Activated CD8-positive, alpha-beta memory T cell treated with anti-CD3 and anti-CD28 coated beads for 4 hours (primary cell): ENCODE results near the gene IKZF4.
"Not testable (repeated sequence)": the region's sequence is repeated elsewhere in the genome, so short reads cannot be mapped to it uniquely, and the experiment has no call there.

Experiments used
- DNase-seq, 2 donors: peaks; one replicate each; pipeline ENCODE4 v3.0.0-alpha.2; 2020; ENCODE audit warnings: low read depth in 2 of 2

IKZF4 gene

DNA sequence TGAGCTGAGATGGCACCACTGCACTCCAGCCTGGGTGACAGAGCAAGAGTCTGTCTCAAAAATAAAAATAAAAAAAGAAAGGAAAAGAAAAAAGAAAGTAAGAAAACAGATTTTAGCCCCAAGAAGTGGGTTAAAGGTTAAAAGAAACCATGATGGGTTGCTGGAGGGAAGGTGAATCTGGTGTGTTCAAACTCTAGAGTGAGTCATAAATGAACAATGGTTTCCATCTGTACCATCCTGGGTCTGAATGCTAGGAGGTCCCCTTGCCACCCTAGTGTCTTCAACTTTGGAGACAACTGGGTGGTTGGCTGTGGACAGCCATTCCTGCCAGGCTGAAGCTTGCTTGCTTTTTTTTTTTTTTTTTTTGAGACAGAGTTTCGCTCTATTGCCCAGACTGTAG, 19.3 kb downstream of the IKZF4 start:
- no peak for DNase-seq

DNA sequence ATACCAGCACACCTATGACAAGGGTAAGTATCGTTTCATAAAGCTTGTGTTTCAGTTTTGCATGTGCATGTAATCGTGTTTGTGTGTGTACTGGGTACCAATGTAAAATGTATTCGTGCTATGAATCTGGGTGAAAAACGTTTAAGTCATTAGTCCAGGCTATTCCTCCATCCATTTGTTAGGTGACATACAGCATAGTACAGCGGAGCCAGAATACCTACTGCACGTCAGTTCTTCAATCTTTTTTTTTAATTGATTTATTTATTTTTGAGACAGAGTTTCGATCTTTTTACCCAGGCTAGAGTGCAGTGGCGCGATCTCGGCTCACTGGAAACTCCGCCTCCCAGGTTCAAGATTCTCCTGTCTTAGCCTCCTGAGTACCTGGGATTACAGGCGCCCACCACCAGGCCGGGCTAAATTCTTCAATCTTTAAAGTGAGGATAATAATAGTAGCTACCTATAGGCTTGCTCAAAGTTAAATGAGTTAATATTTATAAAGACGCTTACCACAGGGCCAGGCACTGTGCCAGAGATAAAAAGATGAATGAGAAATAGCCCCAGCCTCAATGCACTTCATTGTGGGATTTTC, 20.2 kb downstream of the IKZF4 start:
- no peak for DNase-seq

DNA sequence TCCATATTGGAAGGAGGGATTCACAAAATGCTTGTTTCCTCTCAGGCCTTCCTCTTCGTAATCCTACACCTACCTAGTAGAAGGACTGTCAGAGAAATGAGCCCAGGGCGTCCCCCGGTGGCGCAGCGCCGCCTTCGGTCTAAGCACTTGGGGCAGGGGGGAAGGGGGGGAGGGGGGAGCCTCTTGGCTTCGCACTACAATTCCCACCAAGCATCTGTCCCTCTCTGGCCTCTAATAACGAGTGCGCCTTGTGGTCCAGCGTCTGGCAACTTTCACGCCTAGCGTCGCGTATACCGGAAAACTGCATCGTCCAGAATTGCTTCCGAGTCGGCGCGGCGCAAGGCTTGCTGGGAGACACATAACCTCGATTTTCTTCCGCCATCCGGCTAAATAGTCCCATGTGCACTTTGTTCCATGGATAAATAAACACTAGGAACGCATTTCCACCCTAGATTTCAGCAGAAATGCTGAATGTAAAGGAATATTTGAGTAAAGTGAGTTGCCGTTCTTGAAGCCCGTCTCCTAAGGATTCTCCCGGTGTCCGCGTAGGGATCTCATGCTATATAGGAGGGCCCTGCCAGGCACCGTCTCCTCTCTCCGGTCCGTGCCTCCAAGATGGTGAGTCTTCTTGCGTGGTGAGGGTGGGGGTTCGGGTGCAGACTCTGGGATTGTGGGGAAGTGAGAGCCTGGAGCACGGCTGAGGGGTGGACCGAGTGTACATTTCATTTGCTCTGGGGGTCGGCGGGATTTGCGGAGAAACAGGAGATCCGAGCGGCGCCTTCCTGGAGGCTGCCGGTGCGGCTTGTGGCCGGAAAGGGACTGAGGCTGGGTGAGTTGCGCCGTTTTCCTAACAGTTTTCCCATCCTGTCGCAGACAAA, 20.9 kb downstream of the IKZF4 start, which contains the start of gene RPS26:
TSS of gene RPS26 (plus strand) at position 367 of the 878 bp plus-strand sequence. CDS start at position 616, 249 bp downstream.
- DNase-seq = peak; percentile 80 to 88

DNA sequence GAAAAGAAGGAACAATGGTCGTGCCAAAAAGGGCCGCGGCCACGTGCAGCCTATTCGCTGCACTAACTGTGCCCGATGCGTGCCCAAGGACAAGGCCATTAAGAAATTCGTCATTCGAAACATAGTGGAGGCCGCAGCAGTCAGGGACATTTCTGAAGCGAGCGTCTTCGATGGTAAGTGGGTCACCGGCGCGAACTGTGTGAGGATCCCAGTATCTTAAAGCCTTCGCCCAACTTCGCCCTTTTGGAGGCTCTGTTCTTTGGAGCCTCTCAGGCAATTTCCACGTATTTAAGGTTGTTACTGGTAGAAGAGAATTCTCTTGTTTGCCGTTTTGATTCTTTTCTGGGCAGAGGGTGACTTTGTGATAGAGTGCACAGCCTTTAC, 21.6 kb downstream of the IKZF4 start:
- DNase-seq = not testable (repeated sequence)

DNA sequence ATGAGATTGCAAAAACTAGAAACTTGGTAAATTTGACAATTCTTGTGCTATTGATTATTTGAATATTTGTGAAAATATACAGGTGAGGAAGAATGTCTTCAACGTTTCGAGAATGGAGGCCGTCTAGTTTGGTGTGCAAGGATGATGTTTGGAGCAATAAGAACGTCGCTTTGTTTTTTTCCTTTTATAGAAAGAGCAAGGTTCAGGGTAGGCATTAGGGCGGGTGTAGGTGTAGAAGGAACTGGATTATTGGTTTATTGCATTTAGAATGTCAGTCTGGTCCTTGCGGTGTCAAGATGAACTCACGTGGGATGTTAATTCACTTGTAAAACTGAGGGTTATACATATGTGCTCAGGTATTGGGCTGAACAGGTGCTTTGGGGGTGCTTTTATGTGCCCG, 22.0 kb downstream of the IKZF4 start:
- DNase-seq = no peak

DNA sequence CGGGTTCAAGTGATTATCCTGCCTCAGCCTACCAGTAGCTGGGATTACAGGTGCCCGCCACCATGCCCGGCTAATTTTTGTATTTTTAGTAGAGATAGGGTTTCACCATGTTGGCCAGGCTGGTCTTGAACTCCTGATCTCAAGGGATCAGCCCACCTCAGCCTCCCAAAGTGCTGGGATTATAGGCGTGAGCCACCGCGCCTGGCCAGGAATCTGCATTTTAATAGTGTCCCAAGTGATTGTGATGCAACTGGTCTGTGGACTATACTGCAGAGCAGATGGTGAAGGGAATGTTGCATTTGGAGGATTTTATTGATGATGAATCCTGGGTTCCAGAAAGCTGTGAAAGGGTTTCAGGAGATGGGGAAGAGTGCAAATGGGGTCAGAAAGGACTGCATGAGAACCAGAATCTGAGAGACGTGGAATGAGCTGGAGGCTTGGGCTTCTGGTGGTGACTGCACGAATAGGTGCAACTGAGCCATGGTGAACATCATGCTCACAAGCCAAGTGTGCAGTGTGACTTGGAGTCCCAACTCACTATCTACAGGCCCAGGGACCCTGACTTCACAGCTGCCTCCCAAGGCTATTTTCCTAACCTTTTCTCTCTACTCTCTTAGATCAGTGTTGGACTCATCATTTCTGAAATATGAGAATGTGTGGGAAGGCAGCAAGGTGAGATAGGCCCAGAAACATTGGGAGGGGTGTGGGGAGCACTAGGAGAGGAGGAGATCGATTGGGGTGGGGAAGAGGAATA, 25.4 kb downstream of the IKZF4 start:
- DNase-seq = no peak

DNA sequence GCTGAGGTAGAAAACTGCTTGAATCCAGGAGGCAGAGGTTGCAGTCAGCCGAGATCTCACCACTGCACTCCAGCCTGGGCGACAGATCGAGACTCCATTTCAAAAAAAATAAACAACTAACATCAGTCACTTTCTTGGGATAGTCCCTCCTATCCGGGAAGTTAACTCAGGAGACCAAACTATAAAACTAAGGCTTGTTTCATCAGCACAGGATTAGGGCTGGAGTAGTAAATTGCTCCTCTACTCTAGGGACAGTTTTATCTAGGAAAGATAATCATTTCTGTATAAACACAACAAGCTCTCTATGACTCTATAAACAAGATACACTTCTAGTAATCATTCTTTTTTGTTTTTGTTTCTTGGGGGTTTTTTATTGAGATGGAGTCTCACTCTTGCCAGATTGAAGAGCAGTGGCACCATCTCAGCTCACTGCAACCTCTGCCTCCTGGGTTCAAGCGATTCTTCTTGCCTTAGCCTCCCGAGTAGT, 32.6 kb downstream of the IKZF4 start:
- no peak for DNase-seq

DNA sequence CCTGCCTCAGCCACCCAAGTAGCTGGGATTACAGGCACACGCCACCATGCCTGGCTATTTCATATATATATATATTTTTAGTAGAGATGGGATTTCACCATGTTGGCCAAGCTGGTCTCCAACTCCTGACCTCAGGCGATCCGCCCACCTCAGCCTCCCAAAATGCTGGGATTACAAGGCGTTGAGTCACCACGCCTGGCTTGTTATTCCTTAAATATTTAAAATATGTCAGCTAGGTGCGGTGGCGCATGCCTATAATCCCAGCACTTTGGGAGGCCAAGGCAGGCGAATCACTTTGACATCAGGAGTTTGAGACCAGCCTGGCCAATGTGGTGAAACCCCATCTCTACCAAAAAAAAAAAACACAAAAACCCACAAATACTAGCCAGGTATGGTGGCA, 39.1 kb downstream of the IKZF4 start:
- DNase-seq = not testable (repeated sequence)

DNA sequence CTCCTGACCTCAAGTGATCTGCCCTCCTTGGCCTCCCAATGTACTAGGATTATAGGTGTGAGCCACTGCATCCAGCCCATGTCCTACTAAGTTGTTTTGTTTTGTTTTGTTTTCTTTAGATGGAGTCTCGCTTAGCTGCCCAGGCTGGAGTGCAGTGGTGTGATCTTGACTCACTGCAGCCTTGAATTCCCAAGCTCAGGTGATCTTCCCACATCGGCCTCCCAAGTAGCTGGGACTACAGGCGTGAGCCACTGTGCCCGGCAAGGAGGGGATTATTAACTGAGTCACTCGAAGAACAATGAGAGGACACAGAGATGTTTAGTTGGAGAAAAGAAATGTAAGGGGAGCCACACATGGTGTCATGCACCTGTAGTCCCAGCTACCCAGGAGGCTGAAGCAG, 41.1 kb downstream of the IKZF4 start:
- DNase-seq = no peak

DNA sequence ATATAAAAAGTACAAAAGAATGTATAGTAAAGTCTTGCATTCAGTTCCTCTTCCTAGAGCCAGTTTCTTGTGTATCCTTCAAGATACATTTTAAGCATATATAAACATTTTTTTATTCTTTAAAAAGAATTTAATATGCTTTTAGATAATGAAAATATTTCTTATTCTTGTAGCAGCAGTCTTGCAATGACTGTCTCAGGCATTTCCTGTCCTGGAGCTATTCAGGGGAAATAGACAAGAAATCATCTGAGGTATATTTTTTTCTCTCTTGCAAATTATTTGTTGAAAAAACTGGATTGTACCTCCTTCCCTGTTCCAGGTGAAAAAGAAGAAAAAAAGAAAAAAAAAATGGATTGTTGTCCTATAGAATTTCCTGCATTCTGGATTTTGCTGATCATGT, 42.2 kb downstream of the IKZF4 start:
- DNase-seq = no peak

DNA sequence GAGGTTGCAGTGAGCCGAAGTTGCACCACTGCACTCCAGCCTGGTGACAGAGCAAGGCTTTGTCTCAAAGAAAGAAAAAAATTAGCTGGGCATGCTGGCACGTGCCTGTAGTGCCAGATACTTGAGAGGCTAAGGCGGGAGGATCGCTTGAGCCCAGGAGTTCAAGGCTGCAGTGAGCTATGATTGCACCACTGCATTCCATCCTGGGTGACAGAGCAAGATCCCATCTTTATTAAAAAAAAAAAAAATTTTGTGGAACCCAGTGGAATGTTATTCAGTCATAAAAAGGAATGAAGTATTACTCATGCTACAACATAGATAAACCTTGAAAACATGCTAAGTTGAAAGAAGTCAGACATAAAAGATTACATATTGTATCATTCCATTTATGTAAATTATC, 50.8 kb downstream of the IKZF4 start:
- DNase-seq = no peak

DNA sequence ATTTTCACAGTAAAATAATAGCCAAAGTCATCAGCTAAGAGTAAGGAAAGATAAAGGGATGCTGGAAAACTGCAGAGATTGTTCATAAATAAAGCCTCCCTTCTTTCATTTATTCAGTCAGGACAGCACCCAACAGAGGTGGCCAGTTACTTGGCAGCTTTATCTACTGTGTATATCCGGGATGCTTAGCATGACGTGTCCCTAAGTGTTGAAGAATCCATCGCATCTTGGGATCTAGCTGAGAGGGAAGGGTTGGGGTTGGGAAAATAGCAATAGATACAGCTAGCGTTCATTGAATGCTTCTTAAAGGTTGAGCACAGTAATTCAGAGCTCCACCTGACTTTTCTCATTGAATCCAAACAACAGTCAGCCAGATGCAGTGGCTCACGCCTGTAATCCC, 53.6 kb downstream of the IKZF4 start:
- no peak for DNase-seq

DNA sequence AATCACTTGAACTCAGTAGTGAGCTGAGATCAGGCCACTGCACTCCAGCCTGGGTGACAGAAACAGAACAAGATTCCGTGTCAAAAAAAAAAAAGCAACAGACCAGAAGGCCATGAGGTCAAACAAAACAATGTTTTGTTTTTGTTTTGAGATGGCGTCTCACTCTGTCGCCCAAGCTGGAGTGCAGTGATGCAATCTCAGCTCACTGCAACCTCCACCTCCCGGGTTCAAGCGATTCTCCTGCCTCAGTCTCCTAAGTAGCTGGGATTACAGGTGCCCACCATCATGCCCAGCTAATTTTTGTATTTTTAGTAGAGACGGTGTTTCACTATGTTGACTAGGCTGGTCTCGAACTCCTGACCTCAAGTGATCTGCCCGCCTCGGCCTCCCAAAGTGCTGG, 57.1 kb downstream of the IKZF4 start:
- DNase-seq = not testable (repeated sequence)

DNA sequence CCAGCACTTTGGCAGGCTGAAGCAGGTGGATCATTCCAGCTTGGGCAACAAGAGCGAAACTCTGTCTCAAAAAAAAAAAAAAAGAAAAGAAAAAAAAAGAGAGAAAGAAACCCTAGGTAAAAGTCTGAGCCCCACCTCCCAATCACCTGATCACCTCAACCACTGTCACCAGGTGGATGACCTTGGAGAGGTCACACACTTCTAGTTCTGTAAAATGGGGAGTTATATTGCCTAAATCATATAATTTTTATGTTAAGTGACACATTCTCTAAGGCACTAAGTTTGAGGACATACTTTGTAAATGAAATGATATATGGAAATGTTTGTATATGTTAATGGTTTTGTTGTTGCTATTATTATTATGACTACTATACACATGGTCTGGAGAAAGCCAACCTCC, 57.6 kb downstream of the IKZF4 start:
- DNase-seq = no peak

DNA sequence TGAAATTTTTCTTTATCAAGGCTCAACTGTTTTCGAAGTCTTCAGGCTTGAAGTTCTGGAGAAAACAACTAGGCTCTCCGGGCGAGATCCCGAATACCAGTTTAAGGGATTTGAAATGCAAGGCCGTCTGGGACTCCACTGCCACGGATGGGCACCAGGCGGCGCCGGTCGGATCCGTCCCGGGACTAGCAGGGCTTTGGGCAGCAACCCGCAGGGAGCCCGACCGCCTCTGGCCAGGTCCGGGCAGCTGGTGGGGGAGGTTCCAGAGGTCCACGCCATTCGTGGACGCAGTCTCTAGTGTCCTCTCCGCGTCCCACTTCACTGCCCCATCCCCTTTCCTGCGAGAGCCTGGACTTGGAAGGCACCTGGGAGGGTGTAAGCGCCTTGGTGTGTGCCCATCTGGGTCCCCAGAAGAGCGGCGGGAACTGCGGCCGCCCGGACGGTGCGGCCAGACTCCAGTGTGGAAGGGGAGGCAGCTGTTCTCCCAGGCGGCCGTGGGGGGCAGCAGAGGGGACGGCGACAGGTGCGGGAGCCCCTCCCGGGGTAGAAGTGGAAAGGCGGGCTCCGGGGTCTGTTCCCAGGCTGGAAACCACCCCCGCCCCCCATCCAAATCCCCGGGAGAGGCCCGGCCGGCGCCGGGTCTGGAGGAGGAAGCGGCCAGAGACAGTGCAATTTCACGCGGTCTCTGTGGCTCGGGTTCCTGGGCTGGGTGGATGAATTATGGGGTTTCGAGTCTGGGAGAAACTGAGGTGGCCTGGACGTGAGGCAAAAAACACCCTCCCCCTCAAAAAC, 58.3 kb downstream of the IKZF4 start:
- peak in 1 of 2 donors; percentile 20 for DNase-seq

DNA sequence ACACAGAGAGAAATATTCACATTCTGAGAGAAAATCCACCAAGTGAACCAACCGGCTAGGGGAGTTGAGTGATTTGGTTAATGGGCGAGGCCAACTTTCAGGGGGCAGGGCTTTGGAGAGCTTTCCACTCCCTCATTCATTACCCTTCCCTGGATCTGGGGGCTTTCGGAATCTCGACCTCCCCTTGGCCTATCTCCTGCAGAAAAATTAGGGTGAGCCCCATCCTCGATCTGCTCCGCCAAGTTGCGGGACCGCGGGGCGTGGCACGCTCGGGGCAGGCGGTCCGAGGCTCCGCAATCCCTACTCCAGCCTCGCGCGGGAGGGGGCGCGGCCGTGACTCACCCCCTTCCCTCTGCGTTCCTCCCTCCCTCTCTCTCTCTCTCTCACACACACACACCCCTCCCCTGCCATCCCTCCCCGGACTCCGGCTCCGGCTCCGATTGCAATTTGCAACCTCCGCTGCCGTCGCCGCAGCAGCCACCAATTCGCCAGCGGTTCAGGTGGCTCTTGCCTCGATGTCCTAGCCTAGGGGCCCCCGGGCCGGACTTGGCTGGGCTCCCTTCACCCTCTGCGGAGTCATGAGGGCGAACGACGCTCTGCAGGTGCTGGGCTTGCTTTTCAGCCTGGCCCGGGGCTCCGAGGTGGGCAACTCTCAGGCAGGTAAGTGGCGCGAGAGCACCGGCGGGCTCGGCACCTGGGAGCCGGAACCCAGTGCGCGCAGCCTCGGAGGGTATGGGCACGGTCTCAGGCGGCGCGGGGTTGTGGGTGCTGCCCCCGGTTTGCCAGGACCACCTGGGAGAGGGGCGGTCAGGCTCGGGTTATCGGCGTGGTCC, 59.1 kb downstream of the IKZF4 start, which contains the start of gene ERBB3:
TSS of gene ERBB3 (plus strand) at position 443 of the 833 bp plus-strand sequence. CDS start at position 579, 136 bp downstream.
- DNase-seq = peak; percentile 49 to 52

DNA sequence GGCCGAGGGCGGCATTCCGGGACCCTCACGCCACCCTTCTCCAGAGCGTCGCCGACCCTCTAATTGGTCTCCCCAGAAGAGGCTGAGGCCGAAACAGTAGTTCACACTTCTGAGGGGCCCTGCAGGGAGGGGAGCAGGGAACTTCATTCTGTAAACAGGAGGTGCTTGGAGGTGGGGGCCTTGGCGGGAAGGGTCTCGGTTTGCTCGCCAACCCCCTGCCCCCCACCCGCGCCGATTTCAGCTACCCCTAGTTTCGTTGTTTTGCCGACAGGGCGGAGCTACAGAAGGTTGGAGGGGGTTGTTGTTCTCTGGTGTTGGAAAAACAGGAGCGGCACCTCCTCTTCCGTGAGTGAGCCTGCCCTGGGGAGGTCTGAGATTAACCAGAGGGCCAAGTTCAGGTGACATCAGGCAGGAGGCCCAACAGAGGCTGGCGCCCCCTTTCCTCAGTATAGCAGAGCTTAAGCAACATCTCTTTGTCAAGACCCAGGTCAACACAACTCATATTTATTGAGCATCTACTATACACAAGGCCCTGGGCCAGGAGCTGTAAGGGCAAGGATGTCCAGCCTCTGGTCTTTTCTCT, 59.8 kb downstream of the IKZF4 start:
- no peak for DNase-seq

DNA sequence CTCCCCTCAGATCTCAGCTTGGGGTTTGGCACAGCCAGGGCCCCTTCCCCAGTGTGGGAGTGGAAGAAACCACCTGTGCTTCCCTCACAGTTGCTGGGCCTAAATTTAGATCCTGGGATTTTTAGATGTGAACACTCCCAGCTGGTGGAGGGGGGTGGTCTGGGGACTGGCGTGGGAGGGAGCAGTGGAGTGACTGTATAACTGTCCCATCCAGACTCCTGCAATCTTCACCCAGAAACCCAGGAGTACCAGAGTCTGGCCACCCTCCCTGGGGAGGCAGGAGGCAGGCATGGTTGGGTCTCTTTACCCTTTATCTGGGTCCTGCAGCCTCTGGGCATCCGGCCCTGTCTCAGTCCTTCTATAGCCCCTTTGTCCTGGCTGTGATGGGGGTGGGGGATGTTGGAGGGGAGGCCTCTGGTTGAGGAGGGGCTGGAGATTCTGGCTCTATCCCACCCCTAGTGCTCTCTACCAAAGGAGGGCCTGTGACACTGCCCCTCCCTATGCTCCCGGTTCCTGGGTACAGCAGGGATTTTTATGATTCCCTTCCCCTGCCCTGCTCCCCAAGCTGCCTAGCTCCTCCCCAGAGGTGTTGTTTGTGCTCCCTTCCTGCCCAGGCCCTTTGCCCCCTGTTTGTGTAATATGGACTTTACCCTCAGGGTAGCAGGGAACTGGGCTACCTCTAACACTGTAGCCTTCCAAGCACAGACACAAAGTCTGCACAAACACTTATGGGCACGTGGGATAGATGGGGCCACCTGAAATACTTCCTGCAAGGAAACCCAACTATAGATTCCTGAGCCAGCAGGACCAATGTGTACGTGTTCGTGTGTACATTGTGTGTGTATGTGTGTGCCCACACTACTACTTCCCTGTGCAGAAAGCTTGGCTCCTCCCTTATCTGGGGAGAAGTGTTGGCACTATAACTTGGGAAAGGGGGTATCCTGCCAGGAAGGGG, 60.8 kb downstream of the IKZF4 start:
- DNase-seq = no peak

DNA sequence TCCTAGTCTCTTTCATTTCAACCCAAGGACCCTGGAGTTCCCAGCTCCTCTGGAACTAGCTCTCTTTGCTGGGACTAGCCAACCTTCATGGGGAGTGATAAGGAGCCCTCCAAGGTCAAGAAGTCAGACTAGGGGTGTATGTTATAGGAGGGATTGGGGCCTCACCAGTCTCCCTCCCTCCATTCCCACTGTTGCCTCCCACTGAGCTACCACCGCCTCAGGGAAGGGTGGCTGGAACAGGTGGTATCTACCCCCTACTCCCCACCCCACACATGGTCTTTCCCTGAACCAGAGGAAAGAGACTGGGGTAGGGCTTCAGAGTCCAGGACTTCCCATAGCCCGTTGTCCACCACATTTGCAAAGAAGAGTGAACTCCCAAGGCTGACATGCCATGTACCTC, 61.5 kb downstream of the IKZF4 start:
- DNase-seq = no peak
